Esophagus squamous epithelium (tissue), 5 donors: Measurements from ENCODE around the gene SYT12. TPM values are rescaled to one million over a fixed set of nuclear protein-coding genes. Genes with fewer than 3 reads are reported as not detected.
A peak's percentile ranks its signal among the peaks of the same experiment; 100 is the strongest.

Experiments used
- DNase-seq: peaks from one replicate; lab custom pipeline; 2025; lab: John Stamatoyannopoulos, UW
- H3K27ac ChIP-seq, 4 donors: fragments of 200-600 bp; sonication (generic); one replicate each; pipeline ENCODE4 v1.5.1; 2016 to 2019; ENCODE audit warnings: mild to moderate bottlenecking in 1 of 4
- H3K27me3 ChIP-seq, 4 donors: fragments of 200-600 bp; sonication (generic); 1 replicate in 3 of 4; 2 replicates in 1 of 4; pipeline versions ENCODE4 v1.5.1 to v1.6.0; 2017 to 2021; ENCODE audit warnings: antibody characterized with exemption in 1 of 4
- H3K36me3 ChIP-seq, 3 donors: fragments of 200-600 bp; sonication (generic); one replicate each; pipeline ENCODE4 v1.5.1; 2016 to 2019
- H3K4me1 ChIP-seq, 3 donors: fragments of 200-600 bp; sonication (generic); one replicate each; pipeline ENCODE4 v1.5.1; 2017 to 2019
- H3K4me3 ChIP-seq, 4 donors: fragments of 200-600 bp; sonication (generic); 1 replicate in 3 of 4; 2 replicates in 1 of 4; pipeline ENCODE4 v1.5.1; 2016 to 2019; ENCODE audit warnings: mild to moderate bottlenecking in 2 of 4, moderate library complexity in 1 of 4
- H3K9me3 ChIP-seq, 3 donors: fragments of 200-600 bp; sonication (generic); one replicate each; pipeline ENCODE4 v1.5.1; 2016 to 2019
- CTCF ChIP-seq, 6 experiments: fragments of 450-650 bp in 4 of 6; fragments of 200-600 bp in 2 of 6; sonication (generic) in 2 of 6; IDR thresholded peaks; one replicate each; pipeline ENCODE4 v1.5.1; 2016 to 2019; ENCODE audit warnings: antibody characterized with exemption in 6 of 6, mild to moderate bottlenecking in 4 of 6, moderate library complexity in 4 of 6
- POLR2A ChIP-seq, 4 donors: fragments of 450-650 bp; IDR thresholded peaks; one replicate each; pipeline ENCODE4 v1.6.1; 2017; ENCODE audit warnings: antibody characterized with exemption in 4 of 4, mild to moderate bottlenecking in 4 of 4, moderate library complexity in 3 of 4
- WGBS, 2 donors: methylation state at CpG; one replicate each; pipeline ENCODE4 v1.1.5; 2018; 5-methylcytosine and 5-hydroxymethylcytosine counted together
- intact Hi-C: fragments of 100-400 bp; cut with DNase I; formaldehyde crosslinking; loops from one replicate; pipeline ENCODE4 v1.15.0; 2022
- total RNA-seq, 4 donors: library from RNA; depleted of rRNA; stranded (reverse); fragments of >200 nt; gene quantifications; one replicate each; pipeline ENCODE4 v1.1.0, GENCODE V29; 2016
- donor health status: DM: yes; HTN: yes; CAD: no.

The SYT12 gene
- total RNA-seq, 4 donors from 2014 or later: 0.76 to 1.7 (median 0.99) TPM

DNA sequence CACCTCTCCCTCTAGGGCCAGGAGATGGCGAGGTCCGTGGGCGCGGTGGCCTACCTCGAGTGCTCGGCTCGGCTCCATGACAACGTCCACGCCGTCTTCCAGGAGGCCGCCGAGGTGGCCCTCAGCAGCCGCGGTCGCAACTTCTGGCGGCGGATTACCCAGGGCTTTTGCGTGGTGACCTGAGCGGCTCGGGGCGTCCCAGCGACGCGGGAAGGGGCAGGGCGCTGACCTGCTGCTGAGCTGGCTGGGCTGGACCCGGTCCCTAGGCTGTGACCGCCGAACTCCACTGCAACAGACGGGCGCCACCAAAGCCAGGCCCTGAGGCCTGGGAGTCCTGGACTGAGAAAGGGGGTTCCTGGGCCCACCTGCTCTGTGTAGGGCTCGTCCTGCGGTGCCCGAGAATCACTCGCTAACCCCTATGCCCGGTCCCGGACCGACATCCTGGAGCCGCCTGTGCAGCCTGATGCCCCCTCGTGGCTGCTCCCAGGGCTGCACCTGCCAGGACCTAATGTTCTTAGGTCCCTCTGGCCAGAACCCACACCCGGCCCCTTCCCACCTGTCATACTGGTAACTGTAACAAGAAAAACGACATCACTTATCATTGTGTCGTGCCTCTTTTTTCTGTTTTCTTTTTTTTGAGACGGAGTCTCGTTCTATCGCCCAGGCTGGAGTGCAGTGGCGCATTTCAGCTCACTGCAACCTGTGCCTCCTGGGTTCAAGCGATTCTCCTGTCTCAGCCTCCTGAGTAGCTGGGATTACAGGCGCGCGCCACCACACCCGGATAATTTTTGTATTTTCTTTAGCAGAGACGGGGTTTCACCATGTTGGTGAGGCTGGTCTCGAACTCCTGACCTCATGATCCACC is 48.7 kb downstream of the SYT12 start:
- TF ChIP-seq POLR2A (IDR thresholded peaks at IDR 0.05) (no peak), CTCF (IDR thresholded peaks at IDR 0.05) (peak; percentile 36 to 74 (median 68))
- Histone ChIP-seq H3K27ac (no peak overlapping the region), H3K27me3 (no peaks in the 10 kb centered on the region), H3K36me3 (peaks cover 0 to 68% (median 6%) of the 10 kb centered on the region in 3 donors), H3K4me1 (peaks cover 0 to 2% (median 0%) of the 10 kb centered on the region in 3 donors), H3K4me3 (peak overlapping the region in 3 of 4 donors; percentile 4 to 48 (median 27)), H3K9me3 (no peaks in the 10 kb centered on the region)
- intact Hi-C loops: no loop called here
- DNase-seq: no peak
- 62 to 80% methylated on average over 16 to 25 of the region's 53 CpGs for WGBS, 2 donors

- peaks cover 0 to 62% (median 6%) of the 10 kb centered on the region in 3 donors for H3K36me3 ChIP-seq
- no peak for TF ChIP-seq POLR2A (IDR thresholded peaks at IDR 0.05)
- TF ChIP-seq CTCF (IDR thresholded peaks at IDR 0.05): no peak
- no peak overlapping the region for H3K27ac ChIP-seq
- no peaks in the 10 kb centered on the region for H3K27me3 ChIP-seq
- H3K4me1 ChIP-seq: peaks cover under 1 to 9% (median 3%) of the 10 kb centered on the region in 3 donors
- WGBS, 2 donors: 64 to 80% methylated on average over 8 to 11 of the region's 11 CpGs
- H3K9me3 ChIP-seq: no peaks in the 10 kb centered on the region
- no peak for DNase-seq
- no peak overlapping the region for H3K4me3 ChIP-seq
- intact Hi-C loops: no loop called here
Observed at GRCh38 chr11:67072295-67072694, 49.4 kb downstream of the SYT12 start.

DNA sequence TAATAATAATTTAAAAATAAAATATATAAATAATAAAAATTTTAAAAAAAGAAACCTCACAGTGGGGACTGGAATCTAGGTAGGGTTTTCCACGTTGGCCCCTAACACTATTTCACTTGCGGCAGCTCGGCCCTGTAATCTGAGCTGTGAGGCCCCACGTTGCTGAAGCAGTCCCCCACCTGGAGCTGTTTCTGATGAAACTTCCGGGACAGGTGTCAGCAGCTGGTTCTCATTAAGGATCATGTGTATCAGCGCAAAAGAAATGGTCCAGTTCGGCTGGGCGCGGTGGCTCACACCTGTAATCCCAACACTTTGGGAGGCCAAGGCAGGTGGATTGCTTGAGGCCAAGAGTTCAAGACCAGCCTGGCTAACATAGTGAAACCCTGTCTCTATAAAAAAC is 51.0 kb downstream of the SYT12 start:
- Histone ChIP-seq H3K27ac (no peak overlapping the region), H3K4me1 (peaks cover 14 to 25% (median 17%) of the 10 kb centered on the region in 3 donors), H3K36me3 (peaks cover 0 to 49% (median 6%) of the 10 kb centered on the region in 3 donors), H3K9me3 (no peaks in the 10 kb centered on the region), H3K27me3 (no peaks in the 10 kb centered on the region), H3K4me3 (no peak overlapping the region)
- no peak for DNase-seq
- TF ChIP-seq POLR2A (IDR thresholded peaks at IDR 0.05) (no peak), CTCF (IDR thresholded peaks at IDR 0.05) (no peak)
- 84 to 86% methylated on average over 9 of the region's 9 CpGs for WGBS, 2 donors
- intact Hi-C loops: no loop called here

DNA sequence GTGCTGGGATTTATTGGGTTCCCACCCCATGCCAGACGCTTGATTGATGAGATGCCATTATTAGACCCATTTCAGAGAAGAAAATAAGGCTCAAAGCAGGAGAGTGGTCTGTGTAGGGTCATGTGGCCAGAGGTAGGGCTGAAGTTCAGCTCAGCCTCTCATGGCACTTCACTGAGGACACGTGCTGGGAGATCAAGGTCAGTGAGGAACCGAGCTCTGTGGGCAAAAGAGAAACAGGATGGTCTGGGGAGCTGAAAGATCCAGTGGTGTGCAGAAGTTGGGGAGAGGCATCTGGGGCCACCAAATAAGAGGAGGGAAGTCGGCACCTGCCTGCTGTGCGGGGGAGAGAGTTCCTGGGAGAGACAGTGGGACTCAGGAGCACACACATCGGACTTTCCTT is 53.3 kb downstream of the SYT12 start:
- Histone ChIP-seq H3K36me3 (peaks cover 0 to 26% (median 6%) of the 10 kb centered on the region in 3 donors), H3K4me3 (no peak overlapping the region), H3K27me3 (no peaks in the 10 kb centered on the region), H3K9me3 (no peaks in the 10 kb centered on the region), H3K27ac (peak overlapping the region in 2 of 4 donors; percentile 39 to 86), H3K4me1 (peaks cover 17 to 35% (median 20%) of the 10 kb centered on the region in 3 donors)
- 86% methylated on average over 6 of the region's 6 CpGs for WGBS, 2 donors
- intact Hi-C loops: no loop called here
- TF ChIP-seq POLR2A (IDR thresholded peaks at IDR 0.05) (no peak), CTCF (IDR thresholded peaks at IDR 0.05) (no peak)
- no peak for DNase-seq

DNA sequence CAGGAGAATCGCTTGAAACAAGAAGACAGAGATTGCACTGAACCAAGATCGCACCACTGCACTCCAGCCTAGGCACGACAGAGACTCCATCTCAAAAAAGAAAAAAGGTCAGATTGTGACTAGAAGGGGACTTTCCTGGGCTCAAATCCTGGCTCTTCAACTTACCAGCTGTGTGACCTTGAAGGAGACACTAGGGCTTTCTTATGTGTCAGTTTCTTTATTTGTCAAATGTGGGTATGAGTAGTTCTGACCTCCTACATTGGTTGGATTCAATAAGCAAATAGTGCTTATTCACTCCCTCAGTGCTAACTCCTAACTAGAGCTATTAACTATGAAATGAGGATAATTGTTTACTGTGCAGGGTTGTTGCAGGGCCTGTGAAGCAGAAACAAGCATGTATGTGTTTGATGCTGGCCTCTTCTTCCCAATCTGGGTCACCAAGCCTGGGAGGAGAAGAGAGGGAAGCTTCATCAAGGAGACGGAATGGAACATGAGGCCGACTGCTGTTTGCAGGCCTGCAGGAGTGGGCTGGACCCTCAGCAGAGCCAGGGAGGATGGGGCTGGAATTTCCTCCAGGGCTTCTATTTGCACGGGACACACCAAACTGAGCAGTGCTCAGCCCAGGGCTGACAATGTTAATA is 56.3 kb downstream of the SYT12 start:
- Histone ChIP-seq H3K27me3 (no peaks in the 10 kb centered on the region), H3K9me3 (no peaks in the 10 kb centered on the region), H3K4me3 (no peak overlapping the region), H3K4me1 (peaks cover 29 to 51% (median 31%) of the 10 kb centered on the region in 3 donors), H3K27ac (peak overlapping the region; percentile 82 to 87 (median 86)), H3K36me3 (no peaks in the 10 kb centered on the region)
- TF ChIP-seq CTCF (IDR thresholded peaks at IDR 0.05): no peak
- no peak for TF ChIP-seq POLR2A (IDR thresholded peaks at IDR 0.05)
- no peak for DNase-seq
- WGBS, 2 donors: 73 to 85% methylated on average over 6 of the region's 6 CpGs
- intact Hi-C loops: no loop called here
